AG09319 (cell line): ENCODE data around the gene CMKLR1.

Experiments
- DNase-seq: peaks from one replicate; pipeline ENCODE4 v3.0.0-alpha.2; 2010; ENCODE audit warnings: low read depth; ENCODE audit errors: extremely low read depth
- TF ChIP-seq, protein P1 (sequence below): IDR thresholded peaks from 2 replicates; pipeline ENCODE4 v1.5.1; 2011; ENCODE audit warnings: low read depth, mild to moderate bottlenecking, inconsistent platforms, low read length, moderate library complexity

Gene CMKLR1

DNA sequence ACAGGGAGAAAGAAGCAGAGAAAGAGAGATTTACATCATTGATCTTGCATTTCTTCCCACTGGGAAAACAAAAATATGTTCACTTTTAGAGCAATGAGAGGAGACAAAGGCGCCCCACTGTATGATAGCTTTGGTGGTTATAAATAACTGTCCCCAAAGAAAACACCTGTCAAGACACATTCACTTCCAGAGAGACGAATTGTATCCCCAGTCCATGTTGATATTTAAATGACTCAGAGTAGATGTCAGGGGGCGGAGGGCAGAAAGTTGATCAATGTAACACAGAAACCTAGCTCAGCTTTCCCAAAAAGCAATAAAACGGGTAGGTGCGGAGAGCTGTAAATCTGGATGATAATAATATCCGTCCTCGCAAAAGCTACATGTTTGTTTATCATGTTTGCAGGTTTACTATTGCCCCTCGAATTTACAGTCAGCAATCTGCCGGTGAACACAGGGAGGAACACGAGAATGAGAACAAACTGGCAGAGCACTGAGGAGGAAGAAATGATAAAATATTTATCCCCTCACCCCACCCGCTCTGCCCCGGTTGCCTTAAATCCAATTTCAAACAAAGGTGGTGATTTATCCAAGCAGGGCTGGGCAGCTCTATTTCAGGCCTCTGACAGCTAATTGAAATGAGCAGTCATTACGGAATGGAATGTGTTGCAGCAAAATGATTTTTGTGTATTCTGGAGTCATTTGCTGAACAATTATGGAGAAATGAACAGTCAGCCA is 84.4 kb downstream of the CMKLR1 start:
- no peak for DNase-seq
- TF ChIP-seq, protein P1, sequence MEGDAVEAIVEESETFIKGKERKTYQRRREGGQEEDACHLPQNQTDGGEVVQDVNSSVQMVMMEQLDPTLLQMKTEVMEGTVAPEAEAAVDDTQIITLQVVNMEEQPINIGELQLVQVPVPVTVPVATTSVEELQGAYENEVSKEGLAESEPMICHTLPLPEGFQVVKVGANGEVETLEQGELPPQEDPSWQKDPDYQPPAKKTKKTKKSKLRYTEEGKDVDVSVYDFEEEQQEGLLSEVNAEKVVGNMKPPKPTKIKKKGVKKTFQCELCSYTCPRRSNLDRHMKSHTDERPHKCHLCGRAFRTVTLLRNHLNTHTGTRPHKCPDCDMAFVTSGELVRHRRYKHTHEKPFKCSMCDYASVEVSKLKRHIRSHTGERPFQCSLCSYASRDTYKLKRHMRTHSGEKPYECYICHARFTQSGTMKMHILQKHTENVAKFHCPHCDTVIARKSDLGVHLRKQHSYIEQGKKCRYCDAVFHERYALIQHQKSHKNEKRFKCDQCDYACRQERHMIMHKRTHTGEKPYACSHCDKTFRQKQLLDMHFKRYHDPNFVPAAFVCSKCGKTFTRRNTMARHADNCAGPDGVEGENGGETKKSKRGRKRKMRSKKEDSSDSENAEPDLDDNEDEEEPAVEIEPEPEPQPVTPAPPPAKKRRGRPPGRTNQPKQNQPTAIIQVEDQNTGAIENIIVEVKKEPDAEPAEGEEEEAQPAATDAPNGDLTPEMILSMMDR = no peak

DNA sequence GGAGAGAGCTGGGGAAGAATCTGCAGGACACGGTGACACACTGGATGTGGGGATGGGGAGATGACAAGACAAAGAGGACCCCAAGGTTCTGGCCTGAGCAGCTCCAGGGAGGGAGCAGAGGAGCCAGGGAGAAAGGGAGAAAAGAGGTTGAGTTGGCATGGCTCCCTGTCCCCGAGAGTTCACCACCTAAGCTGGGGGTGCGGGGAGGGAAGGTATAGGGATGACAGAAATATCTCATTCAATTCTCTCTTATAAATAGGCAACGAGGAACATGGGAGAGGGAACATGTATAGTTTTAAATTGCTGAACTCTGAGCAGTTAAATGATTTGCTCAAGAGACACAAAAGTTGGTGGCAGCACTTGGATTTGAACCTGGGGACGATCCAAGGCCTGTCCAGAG is 85.1 kb downstream of the CMKLR1 start:
- DNase-seq = no peak
- TF ChIP-seq, protein P1 = no peak

DNA sequence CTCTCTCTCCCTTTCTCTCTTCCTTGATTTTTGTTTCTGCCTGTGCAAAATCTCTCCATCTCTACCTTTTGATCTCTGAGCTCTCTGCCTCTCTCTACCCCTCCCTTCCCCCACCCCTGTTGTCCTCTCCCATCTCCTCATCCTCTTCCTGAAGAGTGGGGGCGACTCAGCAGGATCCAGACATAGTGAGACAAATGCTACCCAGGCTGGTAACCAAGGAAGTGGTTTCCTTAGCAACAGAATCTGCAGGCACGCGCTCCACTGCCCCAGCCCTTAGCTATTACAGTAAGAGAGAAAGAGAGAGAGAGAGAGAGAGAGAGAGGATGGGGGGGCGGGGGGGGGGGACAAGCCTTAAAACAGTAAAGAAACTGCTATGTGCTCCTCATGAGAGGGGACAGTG is 85.6 kb downstream of the CMKLR1 start:
- TF ChIP-seq, protein P1 = no peak
- no peak for DNase-seq

DNA sequence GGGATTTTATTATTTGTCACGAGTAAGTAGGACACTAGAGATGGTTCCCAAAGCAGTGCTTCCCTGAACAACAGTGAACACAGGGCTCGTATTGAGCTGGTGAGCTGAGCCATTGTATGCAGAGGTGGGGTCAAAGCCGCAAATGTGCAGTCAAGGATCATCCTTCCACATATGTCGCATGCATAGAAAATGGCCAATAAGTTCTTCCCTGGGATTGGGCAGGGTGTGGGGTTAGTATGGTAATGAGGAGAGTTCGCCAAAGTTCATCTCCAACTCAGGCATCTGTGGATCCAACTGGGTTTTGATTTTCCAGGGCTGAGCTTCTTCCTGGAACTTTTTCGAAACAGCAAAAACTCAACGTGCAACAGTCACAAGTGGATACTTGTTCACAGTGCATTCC is 86.6 kb downstream of the CMKLR1 start:
- no peak for DNase-seq
- TF ChIP-seq, protein P1 = no peak

DNA sequence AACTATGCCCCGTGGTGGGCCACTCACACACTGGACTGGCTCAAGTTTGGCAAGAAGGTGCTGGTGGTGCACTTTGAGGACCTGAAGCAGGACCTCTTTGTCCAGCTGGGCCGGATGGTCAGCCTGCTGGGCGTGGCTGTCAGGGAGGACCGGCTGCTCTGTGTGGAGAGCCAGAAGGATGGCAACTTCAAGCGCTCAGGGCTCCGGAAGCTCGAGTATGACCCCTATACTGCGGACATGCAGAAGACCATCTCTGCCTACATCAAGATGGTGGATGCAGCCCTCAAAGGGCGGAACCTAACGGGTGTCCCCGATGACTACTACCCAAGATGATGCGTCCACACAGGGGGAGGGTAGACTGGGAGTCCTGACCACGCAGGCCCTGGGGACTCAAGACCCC is 91.1 kb downstream of the CMKLR1 start:
- TF ChIP-seq, protein P1 = no peak
- DNase-seq = no peak

DNA sequence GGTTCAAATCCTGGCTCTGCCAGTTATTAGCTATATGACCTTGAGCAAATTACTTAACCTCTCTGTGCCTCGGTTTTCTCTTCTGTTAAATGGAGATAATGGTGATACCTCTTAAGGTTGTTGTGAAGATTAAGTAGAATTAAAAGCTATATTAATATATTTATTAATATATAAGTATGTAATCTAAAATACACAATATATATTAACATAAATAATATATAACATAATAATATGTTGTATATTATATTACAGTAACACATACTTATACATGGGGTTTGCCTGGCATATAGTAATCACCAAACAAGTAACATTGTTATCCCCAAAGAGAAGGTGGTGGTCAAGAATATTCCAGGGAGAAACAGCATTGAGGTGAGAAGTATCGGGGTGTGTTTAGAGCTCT is 92.0 kb downstream of the CMKLR1 start:
- TF ChIP-seq, protein P1 = no peak

DNA sequence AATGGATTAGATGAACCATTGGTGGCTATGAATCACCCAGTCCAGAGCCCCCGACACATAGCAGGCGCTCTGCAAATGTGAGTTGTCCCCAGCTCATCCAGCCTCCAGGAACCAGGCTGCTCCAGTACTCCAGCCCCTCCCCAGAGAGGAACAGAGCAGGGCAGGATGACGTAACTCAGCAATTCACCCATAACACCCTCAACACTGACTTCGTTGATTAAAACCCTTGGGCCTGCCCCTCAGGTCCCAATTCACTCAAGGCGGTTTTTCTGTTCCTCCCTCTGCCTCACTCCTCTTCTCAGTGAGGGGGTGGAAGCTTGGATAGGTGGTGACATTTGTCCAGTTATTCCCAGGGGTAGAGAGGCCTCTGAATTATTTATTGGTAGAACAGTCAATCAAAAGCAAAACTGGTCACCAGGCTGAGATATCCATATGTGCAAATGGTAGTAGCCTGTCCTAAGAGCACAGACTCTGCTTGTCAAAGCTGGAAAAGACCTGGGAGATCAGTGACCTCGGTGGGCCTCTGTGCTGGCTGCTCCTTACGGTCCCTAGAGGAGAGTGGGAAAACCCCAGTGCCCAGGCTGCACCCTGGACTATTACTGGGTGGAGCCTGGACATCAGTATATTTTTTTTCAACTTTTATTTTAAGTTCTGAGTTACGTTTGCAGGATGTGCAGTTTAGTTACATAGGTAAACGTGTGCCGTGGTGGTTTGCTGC is 97.0 kb downstream of the CMKLR1 start:
- DNase-seq = no peak
- TF ChIP-seq, protein P1 = no peak

More for the DNA sequence above, 92.0 kb downstream of the CMKLR1 start:
- DNase-seq = no peak
